Nephron progenitor cell (in vitro differentiated cells): ENCODE measurements around the gene SARDH.

Experiments
- DNase-seq: peaks from one replicate; pipeline ENCODE4 v3.0.0; 2021
- H3K27ac Mint-ChIP-seq: 2 replicates; pipeline ENCODE4 v1.8.0; 2021; ENCODE audit warnings: mild to moderate bottlenecking, moderate library complexity, mixed read lengths
- H3K27me3 Mint-ChIP-seq: 2 replicates; pipeline ENCODE4 v1.8.0; 2021; ENCODE audit warnings: mild to moderate bottlenecking, low read depth, mixed read lengths; ENCODE audit not compliant: poor library complexity
- H3K36me3 Mint-ChIP-seq: 2 replicates; pipeline ENCODE4 v1.8.0; 2021; ENCODE audit warnings: low read depth, mixed read lengths
- H3K4me1 Mint-ChIP-seq: 2 replicates; pipeline ENCODE4 v1.8.0; 2021; ENCODE audit warnings: mixed read lengths
- H3K4me3 Mint-ChIP-seq: 2 replicates; pipeline ENCODE4 v1.8.0; 2021; ENCODE audit warnings: mild to moderate bottlenecking, moderate library complexity, mixed read lengths
- H3K9me3 Mint-ChIP-seq: 2 replicates; pipeline ENCODE4 v1.8.0; 2021; ENCODE audit warnings: mild to moderate bottlenecking, moderate library complexity, mixed read lengths
- CTCF ChIP-seq: fragments of 200-600 bp; sonication (generic); IDR thresholded peaks from 2 replicates; pipeline ENCODE4 v1.5.0; 2021; ENCODE audit warnings: antibody characterized with exemption

Gene SARDH

GRCh38 chr9:133615186-133615585, 123.0 kb downstream of the SARDH start:
- H3K4me3 Mint-ChIP-seq, result no peak overlapping the region
- H3K4me1 Mint-ChIP-seq, result peaks cover 6% of the 10 kb centered on the region
- DNase-seq, result no peak
- H3K36me3 Mint-ChIP-seq, result no peaks in the 10 kb centered on the region
- H3K27me3 Mint-ChIP-seq, result peaks cover 74% of the 10 kb centered on the region
- H3K9me3 Mint-ChIP-seq, result no peaks in the 10 kb centered on the region
- no peak overlapping the region for H3K27ac Mint-ChIP-seq
- TF ChIP-seq CTCF, result no peak

GRCh38 chr9:133614678-133615077, 123.5 kb downstream of the SARDH start:
- TF ChIP-seq CTCF, result no peak
- no peaks in the 10 kb centered on the region for H3K36me3 Mint-ChIP-seq
- peaks cover 74% of the 10 kb centered on the region for H3K27me3 Mint-ChIP-seq
- no peak for DNase-seq
- peaks cover 2% of the 10 kb centered on the region for H3K4me1 Mint-ChIP-seq
- H3K4me3 Mint-ChIP-seq, result no peak overlapping the region
- H3K9me3 Mint-ChIP-seq, result no peaks in the 10 kb centered on the region
- no peak overlapping the region for H3K27ac Mint-ChIP-seq

- Mint-ChIP-seq H3K36me3 (no peaks in the 10 kb centered on the region), H3K27ac (no peak overlapping the region), H3K9me3 (no peaks in the 10 kb centered on the region), H3K4me3 (no peak overlapping the region), H3K27me3 (peaks cover 73% of the 10 kb centered on the region), H3K4me1 (no peaks in the 10 kb centered on the region)
- DNase-seq, result no peak
- no peak for TF ChIP-seq CTCF
Observed at GRCh38 chr9:133614056-133614455, 124.1 kb downstream of the SARDH start.
